Suppressor macrophage treated with lipopolysaccharide for 1 hour (primary cell): ENCODE results near the gene PPP1R9B.

ENCODE experiments used
- DNase-seq, 3 donors: peaks; one replicate each; pipeline ENCODE4 v3.0.0-alpha.2; 2020 to 2022

Gene PPP1R9B

GRCh38 chr17:50087912-50088405 is 62.5 kb downstream of the PPP1R9B start:
- no peak for DNase-seq

GRCh38 chr17:50087246-50087911 is 63.1 kb downstream of the PPP1R9B start:
- DNase-seq, result peak; percentile 77 to 81 (median 80)
